K562 (cell line): ENCODE data around the gene EFCAB5. TPM values are rescaled to one million over a fixed set of nuclear protein-coding genes. Genes with fewer than 3 reads are reported as not detected.

ENCODE experiments used
- ATAC-seq: fragments of 200-7000 bp; cut with Tn5 transposase; 3 replicates; pipeline ENCODE4 v1.9.1; 2020; ENCODE audit warnings: moderate library complexity
- BruUV-seq: library from RNA; stranded (reverse); fragments of 400-500 nt; replicated peaks from 2 replicates; lab custom pipeline; 2021; lab: Mats Ljungman, UMichigan
- CTCF ChIA-PET: fragments of 300-600 bp; formaldehyde crosslinking; extraction: SDS; loops from one replicate; lab custom pipeline; 2021; ENCODE audit warnings: low intra/inter-chr PET ratio; lab: Yijun Ruan, JAX
- POLR2A ChIA-PET: fragments of 300-600, 350-650 bp; sonication (Branson Sonifier 250); formaldehyde crosslinking; extraction: SDS; loops from one replicate; lab custom pipeline; 2021; ENCODE audit warnings: antibody characterized with exemption, inconsistent platforms; lab: Yijun Ruan, JAX
- DNase-seq, 4 experiments: peaks; one replicate each; pipeline versions ENCODE4 v3.0.0 to v3.0.0-alpha.2; 2011 to 2018; ENCODE audit warnings: low spot score in 3 of 4, mixed read lengths in 3 of 4; ENCODE audit errors: extremely low read depth in 1 of 4
- FAIRE-seq: peaks from 2 replicates; lab custom pipeline; 2011; peaks lifted over from hg19 to GRCh38; lab: Jason Lieb, UNC
- H2AFZ ChIP-seq: 2 replicates; pipeline ENCODE4 v1.6.0; 2011; ENCODE audit warnings: low read depth, low read length, control low read depth, inconsistent platforms
- H3K27ac ChIP-seq: fragments of 200-600 bp; 3 replicates; pipeline ENCODE4 v1.8.0; 2011; ENCODE audit warnings: low read depth, mild to moderate bottlenecking, control low read depth, inconsistent platforms, low read length, moderate library complexity, mixed read lengths; ENCODE audit errors: extremely low read depth
- H3K27me3 ChIP-seq, 2 experiments: fragments of 300-600 bp in 1 of 2; 2 replicates in 1 of 2; 3 replicates in 1 of 2; pipeline versions ENCODE4 v1.6.0 to v1.8.0; 2011; ENCODE audit warnings: inconsistent platforms in 2 of 2, low read length in 2 of 2, mild to moderate bottlenecking in 1 of 2, mixed read lengths in 1 of 2, moderate library complexity in 1 of 2; ENCODE audit not compliant: control insufficient read depth in 2 of 2, insufficient read depth in 2 of 2
- H3K36me3 ChIP-seq: fragments of 300-600 bp; 3 replicates; pipeline ENCODE4 v1.8.0; 2011; ENCODE audit warnings: mild to moderate bottlenecking, low read length, inconsistent platforms; ENCODE audit not compliant: control insufficient read depth, insufficient read depth
- H3K4me1 ChIP-seq, 2 experiments: fragments of 200-600 bp in 1 of 2; replicated peaks in 1 of 2; 2 replicates in 1 of 2; 3 replicates in 1 of 2; pipeline versions ENCODE4 v1.5.1 to v1.8.0; 2011; ENCODE audit warnings: inconsistent platforms in 2 of 2, low read length in 2 of 2, mild to moderate bottlenecking in 1 of 2, mixed read lengths in 1 of 2, moderate library complexity in 1 of 2; ENCODE audit not compliant: control insufficient read depth in 2 of 2, insufficient read depth in 2 of 2
- H3K4me2 ChIP-seq: 2 replicates; pipeline ENCODE4 v1.6.1; 2011; ENCODE audit warnings: low read length, control low read depth, inconsistent platforms, mixed read lengths; ENCODE audit not compliant: insufficient read depth
- H3K4me3 ChIP-seq: fragments of 200-600 bp; sonication (generic), shearing (Covaris generic); 2 replicates; pipeline ENCODE4 v1.5.1; 2016; ENCODE audit warnings: control low read depth, inconsistent platforms
- H3K79me2 ChIP-seq: fragments of 200-600 bp; 3 replicates; pipeline ENCODE4 v1.8.0; 2011; ENCODE audit warnings: low read length, inconsistent platforms; ENCODE audit not compliant: control insufficient read depth, insufficient read depth
- H3K9ac ChIP-seq, 2 experiments: 2 replicates each; pipeline versions ENCODE4 v1.6.0 to v1.6.1; 2011; ENCODE audit warnings: low read depth in 2 of 2, low read length in 2 of 2, control low read depth in 1 of 2, inconsistent platforms in 1 of 2, mild to moderate bottlenecking in 1 of 2, mixed read lengths in 1 of 2; ENCODE audit not compliant: insufficient read depth in 1 of 2
- H3K9me1 ChIP-seq: one replicate; pipeline ENCODE4 v1.6.0; 2011; ENCODE audit warnings: inconsistent platforms, mild to moderate bottlenecking, low read length, moderate library complexity; ENCODE audit not compliant: control insufficient read depth, insufficient read depth
- H3K9me3 ChIP-seq: replicated peaks from 2 replicates; pipeline ENCODE4 v1.5.1; 2011; ENCODE audit warnings: low read depth, low read length, inconsistent platforms; ENCODE audit not compliant: control insufficient read depth, insufficient read depth
- H4K20me1 ChIP-seq: replicated peaks from 2 replicates; pipeline ENCODE4 v1.6.1; 2011; ENCODE audit warnings: low read length, inconsistent platforms, mixed read lengths; ENCODE audit not compliant: control insufficient read depth, insufficient read depth
- CBX1 ChIP-seq: sonication (generic); IDR thresholded peaks from 2 replicates; pipeline ENCODE4 v1.6.1; 2016; ENCODE audit warnings: antibody characterized with exemption, low read depth, mild to moderate bottlenecking
- ELF2 ChIP-seq: fragments of 250-450 bp; sonication (Bioruptor Pico); IDR thresholded peaks from 2 replicates; pipeline ENCODE4 v1.5.0; 2021; ENCODE audit warnings: mild to moderate bottlenecking
- ELF4 ChIP-seq: fragments of 450-650 bp; formaldehyde crosslinking; IDR thresholded peaks from 2 replicates; pipeline ENCODE4 v1.4.0; 2022; ENCODE audit warnings: missing genetic modification characterization
- FOXA1 ChIP-seq: fragments of 450-650 bp; IDR thresholded peaks from 2 replicates; pipeline ENCODE4 v1.6.1; 2016; ENCODE audit warnings: mild to moderate bottlenecking, borderline replicate concordance
- GABPA ChIP-seq: fragments of 200-800 bp; sonication (Bioruptor generic); conservative IDR thresholded peaks from 2 replicates; pipeline ENCODE4 v1.6.1; 2016; ENCODE audit warnings: low read depth, missing genetic modification characterization, missing compliant biosample characterization
- HDAC8 ChIP-seq: fragments of 450-650 bp; IDR thresholded peaks from 2 replicates; pipeline ENCODE4 v1.6.1; 2016; ENCODE audit warnings: mild to moderate bottlenecking, missing genetic modification characterization, moderate library complexity, missing compliant biosample characterization
- HSF4 ChIP-seq: fragments of 250-450 bp; sonication (Bioruptor Pico); IDR thresholded peaks from 2 replicates; pipeline ENCODE4 v2.1.2; 2022; ENCODE audit warnings: mild to moderate bottlenecking, moderate library complexity, borderline replicate concordance
- ILK ChIP-seq: fragments of 450-650 bp; IDR thresholded peaks from 2 replicates; pipeline ENCODE4 v1.6.1; 2016; ENCODE audit warnings: missing genetic modification characterization, low read depth, mild to moderate bottlenecking, missing compliant biosample characterization, moderate library complexity, borderline replicate concordance
- JUND ChIP-seq, 2 experiments: IDR thresholded peaks; 2 replicates in 1 of 2; 3 replicates in 1 of 2; pipeline ENCODE4 v1.6.1; 2011; ENCODE audit warnings: borderline replicate concordance in 2 of 2, low read depth in 2 of 2, low read length in 2 of 2, improper control_type of control experiment in 1 of 2, missing biosample characterization in 1 of 2, missing genetic modification characterization in 1 of 2, missing genetic modification reagents in 1 of 2
- PHB ChIP-seq: fragments of 250-450 bp; sonication (Bioruptor Pico); IDR thresholded peaks from 2 replicates; pipeline ENCODE4 v1.5.0; 2021
- RB1 ChIP-seq: fragments of 450-650 bp; IDR thresholded peaks from 2 replicates; pipeline ENCODE4 v1.6.1; 2017; ENCODE audit warnings: low read depth, mild to moderate bottlenecking
- SMAD4 ChIP-seq: fragments of 250-450 bp; sonication (Bioruptor Pico); conservative IDR thresholded peaks from 2 replicates; pipeline ENCODE4 v1.8.0; 2021; ENCODE audit warnings: inconsistent platforms, mild to moderate bottlenecking, moderate library complexity
- SMARCA4 ChIP-seq: fragments of 450-650 bp; IDR thresholded peaks from 2 replicates; pipeline ENCODE4 v1.6.1; 2016
- SNIP1 ChIP-seq: fragments of 450-650 bp; IDR thresholded peaks from 2 replicates; pipeline ENCODE4 v1.7.1; 2017; ENCODE audit warnings: low read depth, mild to moderate bottlenecking
- WHSC1 ChIP-seq: IDR thresholded peaks from one replicate; pipeline ENCODE4 v1.6.1; 2012; ENCODE audit warnings: low read length, control low read depth, inconsistent platforms
- ZFPM2 ChIP-seq: fragments of 250-450 bp; sonication (Bioruptor Pico); IDR thresholded peaks from 2 replicates; pipeline ENCODE4 v1.5.1; 2022; ENCODE audit warnings: mild to moderate bottlenecking
- ZNF197 ChIP-seq: fragments of 200-800 bp; sonication (Bioruptor generic); IDR thresholded peaks from 2 replicates; pipeline ENCODE4 v1.6.1; 2016; ENCODE audit warnings: low read depth, missing genetic modification characterization, missing compliant biosample characterization
- ZNF212 ChIP-seq: fragments of 450-650 bp; formaldehyde crosslinking; IDR thresholded peaks from 2 replicates; pipeline ENCODE4 v1.4.0; 2020; ENCODE audit warnings: mild to moderate bottlenecking
- ZNF609 ChIP-seq: sonication (generic); formaldehyde crosslinking; IDR thresholded peaks from 2 replicates; pipeline ENCODE4 v1.8.1; 2023; ENCODE audit warnings: missing genetic modification reagents, mild to moderate bottlenecking, borderline replicate concordance
- ZNF707 ChIP-seq: fragments of 250-450 bp; sonication (Bioruptor Pico); conservative IDR thresholded peaks from 2 replicates; pipeline ENCODE4 v1.8.0; 2022; ENCODE audit warnings: inconsistent platforms, mild to moderate bottlenecking, moderate library complexity
- ZNF766 ChIP-seq: fragments of 200-800 bp; sonication (Bioruptor generic); conservative IDR thresholded peaks from 2 replicates; pipeline ENCODE4 v1.6.1; 2016; ENCODE audit warnings: missing genetic modification characterization, missing compliant biosample characterization
- in situ Hi-C: fragments of 300-500 bp; cut with MboI; formaldehyde crosslinking; loops from 4 replicates; pipeline ENCODE4 v1.15.0; 2018; ENCODE audit warnings: inconsistent platforms, mixed read lengths
- intact Hi-C: fragments of 100-400 bp; cut with micrococcal nuclease; formaldehyde crosslinking; loops from 2 replicates; pipeline ENCODE4 v1.14.2; 2022
- polyA plus RNA-seq, 8 experiments: library from polyadenylated mRNA; depleted of rRNA in 4 of 8; stranded (reverse) in 5 of 8; unstranded in 3 of 8; fragments of >200 nt; fragmentation: Nextera tagmentation in 2 of 8; fragmentation: Illumina TruSeq in 1 of 8; extraction: Ambion mirVana in 2 of 8; extraction: Trizol in 1 of 8; gene quantifications; 2 replicates each; pipeline versions ENCODE4 v1.2.1 to v1.2.3, GENCODE V29; 2011 to 2014; ENCODE audit warnings: inconsistent platforms in 1 of 8, missing spikeins in 1 of 8
- total RNA-seq, 7 experiments: library from RNA; depleted of rRNA in 6 of 7; stranded (reverse); fragments of >200 nt in 6 of 7; fragmentation: Illumina TruSeq in 2 of 7; extraction: Trizol in 2 of 7; gene quantifications; 2 replicates each; pipeline versions ENCODE4 v1.2.1 to v1.2.3, GENCODE V29; 2011 to 2021; ENCODE audit warnings: low replicate concordance in 1 of 7

EFCAB5 gene
- total and polyA plus RNA-seq, 9 of the 15 experiments (the other 6 are each of a cell fraction or from before 2014, with no cell fraction given): 0.06 to 0.11 TPM; not detected in 7

DNA sequence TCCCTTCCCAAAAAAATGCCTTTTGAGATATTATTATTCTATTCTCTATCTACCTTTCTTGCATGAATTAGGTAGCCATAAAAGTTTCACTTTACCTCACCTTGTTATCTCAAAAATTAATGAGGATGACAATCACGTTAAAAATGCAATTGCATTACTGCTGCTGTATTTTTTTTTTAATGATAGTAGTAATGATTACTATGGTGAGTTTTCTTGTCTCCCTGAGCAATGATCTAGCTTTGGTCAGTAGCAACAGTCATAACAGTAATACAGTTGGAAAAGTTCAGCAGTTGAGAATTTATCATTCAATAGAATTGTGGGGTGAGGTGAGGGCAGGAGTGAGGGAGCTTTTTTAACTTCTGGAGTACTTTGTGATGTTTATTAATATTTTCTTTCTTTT, at the start of gene EFCAB5 (continued):
- TF ChIP-seq HSF4 (no peak), JUND (IDR thresholded peaks at IDR 0.05; ENCODE audit: borderline replicate concordance, low read depth, low read length) (no peak), JUND (tag; IDR thresholded peaks at IDR 0.05; ENCODE audit: borderline replicate concordance, low read depth, low read length) (no peak), SNIP1 (no peak), ZNF197 (CRISPR knock-in tag) (no peak), SMARCA4 (no peak), CBX1 (no peak), WHSC1 (no peak), FOXA1 (no peak)

DNA sequence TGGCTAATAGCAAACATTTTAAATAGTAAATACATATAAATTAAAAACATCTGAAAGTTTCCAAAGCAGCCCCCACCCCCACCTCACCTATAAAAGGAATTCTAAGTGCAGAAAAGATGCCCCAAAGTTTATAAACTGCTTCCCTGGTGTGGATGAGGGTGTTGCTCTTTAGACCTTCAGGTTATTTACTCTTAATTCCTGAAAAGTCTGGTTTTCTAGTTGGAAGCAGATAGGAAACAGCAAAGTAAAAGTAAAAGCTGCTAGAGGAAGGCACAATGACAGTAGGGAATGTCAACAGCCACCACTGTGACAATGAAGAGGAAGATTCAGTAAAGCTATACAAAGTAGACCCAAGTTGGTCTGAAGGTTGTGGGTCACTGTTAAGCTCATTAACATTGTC, 49.2 kb upstream of the EFCAB5 start:
- no peak for FAIRE-seq
- H3K79me2 ChIP-seq: peaks cover 2% of the 10 kb centered on the region; the same call in 1 of the 3 replicates
- TF ChIP-seq ZNF707 (CRISPR knock-in tag) (no peak), ZFPM2 (CRISPR knock-in tag) (no peak), SMAD4 (CRISPR knock-in tag) (no peak), ELF4 (CRISPR knock-in tag) (no peak), ZNF609 (CRISPR knock-in tag) (no peak), GABPA (tag) (no peak), HDAC8 (tag) (no peak), ZNF766 (CRISPR knock-in tag) (no peak), ILK (no peak), PHB (no peak), ELF2 (CRISPR knock-in tag) (no peak), RB1 (no peak), ZNF212 (CRISPR knock-in tag) (no peak)

More for the DNA sequence above, 49.2 kb upstream of the EFCAB5 start:
- CTCF ChIA-PET: no interaction called here
- H3K9me1 ChIP-seq: no peaks in the 10 kb centered on the region
- H3K4me2 ChIP-seq: no peak overlapping the region
- no peak overlapping the region for H3K9ac ChIP-seq
- POLR2A ChIA-PET: no interaction called here
- in situ Hi-C loops (no loop called here), intact Hi-C loops (no loop called here)
- no TSS peak for BruUV-seq
- no peak overlapping the region for H2AFZ ChIP-seq
- DNase-seq (no peak), ATAC-seq (no peak)
- H3K36me3 ChIP-seq: no peaks in the 10 kb centered on the region
- no peaks in the 10 kb centered on the region for H3K4me1 ChIP-seq
- no peak overlapping the region for H3K27ac ChIP-seq
- no peaks in the 10 kb centered on the region for H3K27me3 ChIP-seq
- H3K4me3 ChIP-seq: no peak overlapping the region
- H3K9me3 ChIP-seq: no peaks in the 10 kb centered on the region
- 0 out of 2 replicates have a peak, but pooled peaks cover 3% of the 10 kb centered on the region for H4K20me1 ChIP-seq
